Measurements from ENCODE around the gene ACOXL.

- TF ChIP-seq CTCF (IDR thresholded peaks at IDR 0.05) (no peak), POLR2A (IDR thresholded peaks at IDR 0.05) (no peak)
Measured at GRCh38 chr2:110764931-110765330, 32.6 kb downstream of the ACOXL start.

All from body of pancreas (tissue), 4 donors.